ENCODE data around the gene HOOK1. TPM values are rescaled to one million over a fixed set of nuclear protein-coding genes. Genes with fewer than 3 reads are reported as not detected.
A peak's percentile ranks its signal among the peaks of the same experiment; 100 is the strongest.
"Not testable (repeated sequence)": the region's sequence is repeated elsewhere in the genome, so short reads cannot be mapped to it uniquely, and the experiment has no call there.

Gene HOOK1
- total and polyA plus RNA-seq, 8 donors: 1.8 to 41.9 (median 7.1) TPM

DNA sequence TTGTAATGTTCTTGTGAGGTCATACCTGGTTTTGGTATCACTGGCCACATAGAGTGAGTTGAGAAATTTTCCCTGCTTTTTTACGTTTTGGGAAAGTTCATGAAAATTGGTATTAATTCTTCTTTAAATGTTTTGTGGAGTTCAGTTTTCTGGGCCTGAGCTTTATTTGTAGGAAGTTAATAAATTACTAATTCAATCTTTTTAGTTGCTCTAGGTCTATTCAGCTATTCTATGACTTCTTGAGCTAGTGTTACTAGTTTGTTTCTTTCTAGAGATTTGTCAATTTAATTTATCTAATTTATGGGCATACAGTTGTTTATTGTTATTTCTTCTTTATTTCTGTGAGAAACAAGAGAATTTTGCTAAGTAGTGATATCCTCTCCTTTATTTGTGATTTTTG lies 37.4 kb downstream of the HOOK1 start:
- no peak overlapping the region for H3K4me3 ChIP-seq
- H3K36me3 ChIP-seq: peaks cover 0 to 17% (median 10%) of the 10 kb centered on the region in 4 donors
- DNase-seq: no peak
- 70 to 92% (median 87%) methylated on average over 1 of the region's 1 CpG for WGBS, 5 donors
- no peak overlapping the region for H3K27ac ChIP-seq
- intact Hi-C loops (cut with DNase I; ENCODE audit: low total_unique reads): no loop called here
- peaks cover 0 to 11% (median 5%) of the 10 kb centered on the region in 4 donors for H3K4me1 ChIP-seq
- TF ChIP-seq POLR2A (IDR thresholded peaks at IDR 0.05): no peak
- no peak for TF ChIP-seq POLR2AphosphoS5 (IDR thresholded peaks at IDR 0.05)
- TF ChIP-seq CTCF (IDR thresholded peaks at IDR 0.05): no peak
- TF ChIP-seq EP300 (IDR thresholded peaks at IDR 0.05): no peak
- no peaks in the 10 kb centered on the region for H3K27me3 ChIP-seq
- no peaks in the 10 kb centered on the region for H3K9me3 ChIP-seq

DNA sequence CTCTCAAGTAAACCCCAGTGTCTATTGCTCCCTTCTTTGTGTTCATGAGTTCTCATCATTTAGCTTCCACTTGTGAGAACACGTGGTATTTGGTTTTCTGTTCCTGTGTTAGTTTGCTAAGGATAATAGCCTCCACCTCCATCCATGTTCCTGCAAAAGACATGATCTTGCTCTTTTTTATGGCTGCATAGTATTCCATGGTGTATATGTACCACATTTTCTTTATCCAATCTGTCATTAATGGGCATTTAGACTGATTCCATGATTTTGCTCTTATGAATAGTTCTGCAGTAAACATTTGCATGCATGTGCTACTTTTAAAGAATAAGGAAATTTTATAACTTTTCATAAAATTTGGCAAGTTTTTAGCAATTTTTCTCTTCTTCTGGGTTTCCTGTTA lies 40.5 kb downstream of the HOOK1 start:
- DNase-seq; H3K9me3 ChIP-seq; H3K4me3 ChIP-seq; H3K27me3 ChIP-seq; H3K27ac ChIP-seq; H3K36me3 ChIP-seq; intact Hi-C loops (cut with DNase I; ENCODE audit: low total_unique reads): not testable (repeated sequence)
- 89 to 98% (median 94%) methylated on average over 1 of the region's 1 CpG for WGBS, 5 donors
- H3K4me1 ChIP-seq: peaks cover 0 to 18% (median 5%) of the 10 kb centered on the region in 4 donors

- TF ChIP-seq CTCF (IDR thresholded peaks at IDR 0.05): no peak
- TF ChIP-seq POLR2A (IDR thresholded peaks at IDR 0.05): no peak
- no peak for TF ChIP-seq EP300 (IDR thresholded peaks at IDR 0.05)
- TF ChIP-seq POLR2AphosphoS5 (IDR thresholded peaks at IDR 0.05): no peak
- peaks cover 0 to 12% (median 3%) of the 10 kb centered on the region in 4 donors for H3K36me3 ChIP-seq
- H3K27ac ChIP-seq: peak overlapping the region; percentile 1 to 56 (median 44)
- no peaks in the 10 kb centered on the region for H3K27me3 ChIP-seq
- intact Hi-C loops (cut with DNase I; ENCODE audit: low total_unique reads): no loop called here
- H3K4me1 ChIP-seq: peaks cover 0 to 18% (median 5%) of the 10 kb centered on the region in 4 donors
- no peaks in the 10 kb centered on the region for H3K9me3 ChIP-seq
- DNase-seq: peak; percentile 57 to 65
- WGBS, 5 donors: 31 to 63% (median 35%) methylated on average over 4 of the region's 4 CpGs
- no peak overlapping the region for H3K4me3 ChIP-seq
Measured at GRCh38 chr1:59856725-59857338, 42.1 kb downstream of the HOOK1 start.

DNA sequence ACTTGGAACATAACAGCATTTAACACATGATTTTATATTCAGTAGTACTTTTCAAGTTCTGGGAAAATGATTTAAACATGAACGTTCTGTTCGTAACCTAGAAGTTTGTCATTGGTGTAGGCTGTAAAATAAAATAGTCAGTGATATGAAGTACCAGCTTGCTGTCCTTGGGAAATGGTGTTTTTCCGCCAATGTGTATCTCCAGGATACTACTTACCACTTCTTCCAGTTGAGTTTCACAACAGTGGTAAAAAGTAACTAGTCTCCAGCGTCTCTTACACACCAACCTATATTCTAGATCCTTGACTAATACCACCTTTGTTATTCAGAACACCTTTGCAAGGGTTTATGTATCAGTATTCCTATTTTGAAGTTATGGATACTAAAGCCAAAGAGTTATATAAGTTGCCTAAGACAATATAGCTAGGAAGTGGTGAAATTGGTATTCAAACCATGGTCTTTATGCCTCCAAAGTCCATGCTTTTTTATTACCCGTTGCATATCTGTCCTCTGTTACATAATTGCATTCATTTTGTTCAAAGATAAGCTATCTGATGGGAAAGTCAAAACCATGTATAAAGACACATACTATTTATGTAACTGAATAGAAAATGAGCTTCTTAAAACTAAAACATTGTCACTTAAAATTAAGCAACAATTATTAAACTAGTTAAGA lies 43.1 kb downstream of the HOOK1 start:
- Histone ChIP-seq H3K36me3 (peaks cover 0 to 15% (median 3%) of the 10 kb centered on the region in 4 donors), H3K4me3 (no peak overlapping the region), H3K27me3 (no peaks in the 10 kb centered on the region), H3K9me3 (no peaks in the 10 kb centered on the region), H3K4me1 (peaks cover 0 to 18% (median 5%) of the 10 kb centered on the region in 4 donors), H3K27ac (peak overlapping the region in 1 of 5 donors; percentile 1)
- TF ChIP-seq POLR2AphosphoS5 (IDR thresholded peaks at IDR 0.05) (no peak), EP300 (IDR thresholded peaks at IDR 0.05) (no peak), POLR2A (IDR thresholded peaks at IDR 0.05) (no peak), CTCF (IDR thresholded peaks at IDR 0.05) (no peak)
- DNase-seq: no peak
- 68 to 81% (median 77%) methylated on average over 5 of the region's 5 CpGs for WGBS, 5 donors
- intact Hi-C loops (cut with DNase I; ENCODE audit: low total_unique reads): no loop called here

DNA sequence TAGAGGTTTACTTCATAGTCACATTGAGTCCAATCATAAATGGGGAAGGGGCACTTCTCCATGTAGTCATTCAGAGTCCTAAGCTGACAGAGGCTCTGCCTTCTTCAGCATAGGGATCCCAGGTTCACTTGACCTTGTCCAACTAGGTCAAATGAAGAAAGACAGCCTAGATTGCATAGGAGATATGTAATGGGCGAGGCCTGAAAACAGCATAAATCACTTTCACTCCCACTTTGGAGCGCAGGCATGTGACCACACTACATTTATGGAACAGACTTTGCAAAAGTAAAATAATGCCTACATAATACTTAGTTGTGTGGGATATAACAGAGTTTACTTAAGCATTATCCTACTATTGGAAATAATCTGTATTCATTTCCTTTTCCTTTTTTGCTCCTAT lies 51.7 kb downstream of the HOOK1 start:
- H3K27ac ChIP-seq: no peak overlapping the region
- 89 to 98% (median 92%) methylated on average over 2 of the region's 2 CpGs for WGBS, 5 donors
- intact Hi-C loops (cut with DNase I; ENCODE audit: low total_unique reads): no loop called here

More for the DNA sequence above, 51.7 kb downstream of the HOOK1 start:
- Histone ChIP-seq H3K4me1 (no peaks in the 10 kb centered on the region), H3K36me3 (peaks cover 0 to 48% (median 6%) of the 10 kb centered on the region in 4 donors), H3K4me3 (no peak overlapping the region), H3K27me3 (no peaks in the 10 kb centered on the region), H3K9me3 (no peaks in the 10 kb centered on the region)
- DNase-seq: no peak
- TF ChIP-seq EP300 (IDR thresholded peaks at IDR 0.05) (no peak), POLR2A (IDR thresholded peaks at IDR 0.05) (no peak), POLR2AphosphoS5 (IDR thresholded peaks at IDR 0.05) (no peak), CTCF (IDR thresholded peaks at IDR 0.05) (no peak)
